Measurements from ENCODE around the gene CDIP1. TPM values are rescaled to one million over a fixed set of nuclear protein-coding genes. Genes with fewer than 3 reads are reported as not detected.

The CDIP1 gene
- total RNA-seq, 4 donors from 2014 or later = 14.7 to 30.0 (median 21.3) TPM

DNA sequence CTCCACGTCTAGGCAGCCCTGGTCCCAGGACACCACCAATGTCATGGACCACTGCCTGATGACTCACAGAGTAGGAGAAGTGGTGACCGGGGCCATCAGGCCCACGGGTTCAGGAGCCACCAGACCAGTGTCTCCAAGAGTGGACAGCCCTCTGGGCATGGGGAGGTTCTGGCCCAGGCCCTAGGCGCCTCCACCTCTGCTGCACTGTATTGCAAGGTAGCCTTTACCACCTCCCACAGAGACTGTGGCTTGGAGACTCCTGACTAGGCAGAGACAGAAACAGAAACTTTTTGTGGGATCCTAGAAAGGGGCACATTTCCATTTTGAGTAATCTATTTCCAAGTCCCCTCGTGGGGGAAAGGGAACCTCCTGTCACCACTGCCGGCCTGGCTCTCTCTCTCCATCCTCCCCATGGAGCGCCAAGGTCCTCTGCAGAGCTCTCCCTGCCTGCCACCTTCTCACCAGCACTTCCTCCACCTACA is 2.9 kb downstream of the CDIP1 start:
- Histone ChIP-seq H3K9me3 (no peaks in the 10 kb centered on the region), H3K36me3 (no peaks in the 10 kb centered on the region), H3K27ac (peak overlapping the region; percentile 2), H3K4me1 (peaks cover 24% of the 10 kb centered on the region), H3K27me3 (no peaks in the 10 kb centered on the region), H3K4me3 (no peak overlapping the region)
- WGBS = 77% methylated on average over 6 of the region's 7 CpGs
- no peak for DNase-seq (ENCODE audit: low spot score in 2 of 2)
- TF ChIP-seq POLR2AphosphoS5 (IDR thresholded peaks at IDR 0.05) (no peak), EP300 (IDR thresholded peaks at IDR 0.05) (no peak), POLR2A (IDR thresholded peaks at IDR 0.05) (no peak)
- TF ChIP-seq, protein P1, sequence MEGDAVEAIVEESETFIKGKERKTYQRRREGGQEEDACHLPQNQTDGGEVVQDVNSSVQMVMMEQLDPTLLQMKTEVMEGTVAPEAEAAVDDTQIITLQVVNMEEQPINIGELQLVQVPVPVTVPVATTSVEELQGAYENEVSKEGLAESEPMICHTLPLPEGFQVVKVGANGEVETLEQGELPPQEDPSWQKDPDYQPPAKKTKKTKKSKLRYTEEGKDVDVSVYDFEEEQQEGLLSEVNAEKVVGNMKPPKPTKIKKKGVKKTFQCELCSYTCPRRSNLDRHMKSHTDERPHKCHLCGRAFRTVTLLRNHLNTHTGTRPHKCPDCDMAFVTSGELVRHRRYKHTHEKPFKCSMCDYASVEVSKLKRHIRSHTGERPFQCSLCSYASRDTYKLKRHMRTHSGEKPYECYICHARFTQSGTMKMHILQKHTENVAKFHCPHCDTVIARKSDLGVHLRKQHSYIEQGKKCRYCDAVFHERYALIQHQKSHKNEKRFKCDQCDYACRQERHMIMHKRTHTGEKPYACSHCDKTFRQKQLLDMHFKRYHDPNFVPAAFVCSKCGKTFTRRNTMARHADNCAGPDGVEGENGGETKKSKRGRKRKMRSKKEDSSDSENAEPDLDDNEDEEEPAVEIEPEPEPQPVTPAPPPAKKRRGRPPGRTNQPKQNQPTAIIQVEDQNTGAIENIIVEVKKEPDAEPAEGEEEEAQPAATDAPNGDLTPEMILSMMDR (IDR thresholded peaks at IDR 0.05) = no peak

DNA sequence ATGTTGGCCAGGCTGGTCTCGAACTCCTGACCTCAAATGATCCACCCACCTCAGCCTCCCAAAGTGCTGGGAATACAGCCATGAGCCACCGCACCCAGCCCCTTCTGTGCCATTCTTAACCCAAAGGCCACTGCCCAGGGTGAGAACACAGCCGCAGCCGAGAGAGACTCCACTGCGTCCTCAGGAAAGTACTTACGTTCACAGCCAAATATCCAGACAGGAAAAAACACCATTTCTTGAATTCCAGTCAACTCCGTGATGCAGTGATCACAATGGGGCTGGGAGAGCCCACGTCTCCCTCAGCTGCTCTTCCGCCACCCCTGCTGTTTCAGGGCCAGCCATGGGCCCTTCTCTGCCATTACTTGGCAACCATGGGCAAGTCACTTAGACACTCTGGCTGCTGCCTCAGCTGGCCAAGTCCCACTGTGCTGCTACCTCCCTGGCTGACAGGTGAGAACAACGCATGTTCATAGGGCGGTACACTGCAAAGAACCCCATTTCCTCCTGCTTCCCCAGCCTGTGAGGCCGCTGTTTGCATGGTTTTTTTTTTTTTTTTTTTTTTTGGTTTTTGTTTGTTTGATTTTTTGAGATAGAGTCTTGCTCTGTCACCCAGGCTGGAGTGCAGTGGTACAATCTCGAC is 4.3 kb downstream of the CDIP1 start:
- no peaks in the 10 kb centered on the region for H3K27me3 ChIP-seq
- peaks cover 32% of the 10 kb centered on the region for H3K4me1 ChIP-seq
- TF ChIP-seq EP300 (IDR thresholded peaks at IDR 0.05) = no peak
- no peak for DNase-seq (ENCODE audit: low spot score in 2 of 2)
- no peaks in the 10 kb centered on the region for H3K36me3 ChIP-seq
- no peak overlapping the region for H3K4me3 ChIP-seq
- 81% methylated on average over 13 of the region's 13 CpGs for whole genome bisulfite sequencing
- no peaks in the 10 kb centered on the region for H3K9me3 ChIP-seq
- no peak overlapping the region for H3K27ac ChIP-seq

DNA sequence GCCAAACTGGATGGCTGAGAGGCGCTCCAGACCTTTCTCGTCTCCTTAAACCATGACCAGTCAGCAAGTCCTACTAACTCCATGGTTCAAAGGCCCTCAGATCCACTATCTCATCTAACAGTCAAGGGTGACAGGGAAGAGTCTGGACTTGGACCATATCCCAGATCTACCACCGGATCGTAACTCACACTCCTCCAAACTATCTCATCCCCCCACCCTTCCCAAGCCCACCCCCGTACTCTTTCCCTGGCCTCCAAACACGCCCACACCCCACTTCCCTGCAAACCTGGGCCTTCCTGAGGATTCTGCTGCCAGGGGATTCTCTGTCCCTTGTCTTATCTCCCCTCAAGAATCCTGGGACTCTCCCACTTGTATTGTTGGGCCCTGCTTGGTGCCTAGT is 5.1 kb downstream of the CDIP1 start:
- Histone ChIP-seq H3K27me3 (no peaks in the 10 kb centered on the region), H3K4me3 (no peak overlapping the region), H3K27ac (no peak overlapping the region), H3K36me3 (no peaks in the 10 kb centered on the region), H3K4me1 (peaks cover 38% of the 10 kb centered on the region), H3K9me3 (no peaks in the 10 kb centered on the region)
- TF ChIP-seq, protein P1 (IDR thresholded peaks at IDR 0.05) = no peak
- no peak for TF ChIP-seq EP300 (IDR thresholded peaks at IDR 0.05)
- TF ChIP-seq POLR2A (IDR thresholded peaks at IDR 0.05) = no peak
- no peak for TF ChIP-seq POLR2AphosphoS5 (IDR thresholded peaks at IDR 0.05)
- no peak for DNase-seq (ENCODE audit: low spot score in 2 of 2)
- WGBS = 84% methylated on average over 6 of the region's 6 CpGs

DNA sequence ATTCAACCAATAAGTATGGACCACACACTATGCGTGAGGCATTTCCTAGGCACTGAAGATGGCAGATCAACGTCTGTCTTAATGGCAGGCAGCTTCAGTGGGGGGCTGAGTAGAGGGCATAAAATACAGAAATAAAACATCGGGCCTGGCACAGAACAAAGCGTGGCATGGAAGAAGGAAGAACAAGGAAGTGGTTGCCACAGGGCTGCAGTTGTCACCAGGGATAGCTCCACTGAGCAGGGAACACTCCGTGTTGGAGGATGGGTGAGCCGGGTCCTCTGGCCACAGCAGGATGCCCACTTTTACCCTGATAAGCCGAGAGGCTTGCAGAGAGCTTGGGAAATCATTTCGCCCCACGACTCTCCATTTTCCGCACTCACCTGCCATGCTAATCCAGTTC is 6.3 kb downstream of the CDIP1 start:
- Histone ChIP-seq H3K9me3 (no peaks in the 10 kb centered on the region), H3K27me3 (no peaks in the 10 kb centered on the region), H3K4me3 (no peak overlapping the region), H3K27ac (no peak overlapping the region), H3K4me1 (peaks cover 30% of the 10 kb centered on the region), H3K36me3 (no peaks in the 10 kb centered on the region)
- TF ChIP-seq, protein P1 (IDR thresholded peaks at IDR 0.05) = no peak
- TF ChIP-seq POLR2A (IDR thresholded peaks at IDR 0.05) (no peak), POLR2AphosphoS5 (IDR thresholded peaks at IDR 0.05) (no peak), EP300 (IDR thresholded peaks at IDR 0.05) (no peak)
- DNase-seq (ENCODE audit: low spot score in 2 of 2) = no peak
- WGBS = 96% methylated on average over 10 of the region's 10 CpGs

DNA sequence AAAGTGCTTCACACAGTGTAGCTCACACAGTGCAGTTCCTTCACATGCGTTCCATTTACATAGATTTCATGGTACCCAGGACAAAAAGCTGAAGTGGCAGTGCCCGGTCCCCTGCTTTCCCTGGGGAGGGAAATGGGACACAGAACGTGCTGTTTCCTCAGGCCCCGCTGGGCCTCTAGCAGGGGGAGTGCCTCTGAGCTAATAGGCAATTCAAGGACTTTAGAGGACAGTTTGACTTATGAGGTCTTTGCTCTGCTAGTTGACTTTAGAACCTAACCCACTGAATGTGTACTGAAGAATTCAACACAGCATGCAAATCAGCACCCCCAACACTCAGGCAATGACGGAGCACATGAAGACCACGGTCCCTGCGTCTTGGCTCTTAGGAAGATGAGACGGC is 6.8 kb downstream of the CDIP1 start:
- no peak for DNase-seq (ENCODE audit: low spot score in 2 of 2)
- 98% methylated on average over 8 of the region's 8 CpGs for WGBS
- Histone ChIP-seq H3K36me3 (no peaks in the 10 kb centered on the region), H3K9me3 (no peaks in the 10 kb centered on the region), H3K4me1 (peaks cover 26% of the 10 kb centered on the region), H3K27ac (no peak overlapping the region), H3K4me3 (no peak overlapping the region), H3K27me3 (no peaks in the 10 kb centered on the region)
- no peak for TF ChIP-seq POLR2AphosphoS5 (IDR thresholded peaks at IDR 0.05)
- TF ChIP-seq, protein P1 (IDR thresholded peaks at IDR 0.05) = no peak
- no peak for TF ChIP-seq EP300 (IDR thresholded peaks at IDR 0.05)
- no peak for TF ChIP-seq POLR2A (IDR thresholded peaks at IDR 0.05)
